Retinal pigment epithelial cell (primary cell): ENCODE results near the gene PRLH.
"Not testable (repeated sequence)": the region's sequence is repeated elsewhere in the genome, so short reads cannot be mapped to it uniquely, and the experiment has no call there.

ENCODE experiments used
- DNase-seq: peaks from one replicate; pipeline ENCODE4 v3.0.0-alpha.2; 2010; ENCODE audit warnings: low read depth
- H3K4me3 ChIP-seq: 2 replicates; pipeline ENCODE4 v1.5.1; 2011; ENCODE audit warnings: mild to moderate bottlenecking, low read length, control low read depth, moderate library complexity
- TF ChIP-seq, protein P1 (sequence below): conservative IDR thresholded peaks from 2 replicates; pipeline ENCODE4 v1.5.1; 2011; ENCODE audit warnings: low read depth, low read length, control low read depth, inconsistent platforms

The PRLH gene

DNA sequence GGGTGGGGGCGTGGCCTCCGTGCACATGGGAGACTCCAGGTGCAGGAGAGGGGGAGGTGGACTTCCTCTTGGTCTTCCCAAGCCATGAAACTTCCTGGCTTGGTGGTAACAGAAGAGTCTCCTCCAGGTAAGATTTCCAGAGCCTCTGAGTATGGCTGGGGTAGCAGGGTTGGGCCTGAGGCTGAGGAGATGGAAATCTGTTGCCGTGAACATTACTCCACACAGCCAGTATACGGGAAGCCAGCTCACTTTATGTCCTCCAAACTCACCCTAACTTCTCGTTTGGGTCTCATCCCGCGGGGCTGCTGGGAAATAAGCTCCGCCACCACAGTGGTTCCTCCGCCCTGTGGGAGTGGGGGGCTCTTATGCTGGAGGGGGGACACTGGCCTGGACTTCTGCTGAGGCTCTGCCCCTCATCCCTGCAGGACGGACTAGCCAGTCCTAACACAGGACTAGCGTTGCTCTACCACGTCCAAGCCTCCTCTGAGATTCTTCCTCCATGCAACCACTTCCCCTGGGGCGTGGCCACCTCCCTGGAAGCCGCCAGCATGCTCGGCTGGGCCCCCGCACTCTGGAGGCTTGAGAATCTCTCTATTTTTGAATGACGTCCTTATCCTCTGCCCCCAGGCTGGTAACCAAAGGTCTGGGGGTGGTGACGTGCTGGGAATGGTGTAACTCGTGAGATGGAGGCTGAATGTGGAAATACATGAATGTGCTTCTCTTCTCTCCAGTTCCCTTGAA lies 24.9 kb downstream of the PRLH start:
- no peak overlapping the region for H3K4me3 ChIP-seq
- TF ChIP-seq, protein P1, sequence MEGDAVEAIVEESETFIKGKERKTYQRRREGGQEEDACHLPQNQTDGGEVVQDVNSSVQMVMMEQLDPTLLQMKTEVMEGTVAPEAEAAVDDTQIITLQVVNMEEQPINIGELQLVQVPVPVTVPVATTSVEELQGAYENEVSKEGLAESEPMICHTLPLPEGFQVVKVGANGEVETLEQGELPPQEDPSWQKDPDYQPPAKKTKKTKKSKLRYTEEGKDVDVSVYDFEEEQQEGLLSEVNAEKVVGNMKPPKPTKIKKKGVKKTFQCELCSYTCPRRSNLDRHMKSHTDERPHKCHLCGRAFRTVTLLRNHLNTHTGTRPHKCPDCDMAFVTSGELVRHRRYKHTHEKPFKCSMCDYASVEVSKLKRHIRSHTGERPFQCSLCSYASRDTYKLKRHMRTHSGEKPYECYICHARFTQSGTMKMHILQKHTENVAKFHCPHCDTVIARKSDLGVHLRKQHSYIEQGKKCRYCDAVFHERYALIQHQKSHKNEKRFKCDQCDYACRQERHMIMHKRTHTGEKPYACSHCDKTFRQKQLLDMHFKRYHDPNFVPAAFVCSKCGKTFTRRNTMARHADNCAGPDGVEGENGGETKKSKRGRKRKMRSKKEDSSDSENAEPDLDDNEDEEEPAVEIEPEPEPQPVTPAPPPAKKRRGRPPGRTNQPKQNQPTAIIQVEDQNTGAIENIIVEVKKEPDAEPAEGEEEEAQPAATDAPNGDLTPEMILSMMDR = no peak
- no peak for DNase-seq

DNA sequence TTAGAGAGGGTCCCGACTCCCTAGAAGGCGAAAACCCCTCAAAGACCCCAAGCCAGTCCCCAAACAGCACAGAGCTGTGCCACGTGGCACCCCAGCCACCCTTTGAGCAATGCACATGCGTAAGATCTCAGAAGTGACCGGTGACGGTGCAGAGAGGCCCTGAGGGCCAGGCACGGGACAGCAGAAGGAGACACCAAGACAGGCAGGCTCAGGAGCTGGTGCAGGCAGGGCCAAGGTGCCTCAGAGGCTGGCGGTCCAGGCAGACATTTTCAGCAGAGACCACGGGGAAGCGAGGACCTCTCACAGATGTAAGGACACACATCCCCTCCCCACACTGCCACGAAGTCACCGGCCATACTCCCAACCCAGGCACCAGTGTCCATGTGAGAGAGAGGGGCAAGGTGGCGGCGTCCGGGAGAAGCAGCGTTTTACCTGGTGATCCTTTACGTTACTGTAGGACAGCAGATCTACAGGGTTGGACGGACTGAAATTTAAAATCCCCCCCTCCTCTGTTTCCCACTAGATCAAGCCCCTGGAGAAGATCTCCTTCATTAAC lies 26.1 kb downstream of the PRLH start:
- H3K4me3 ChIP-seq = no peak overlapping the region

DNA sequence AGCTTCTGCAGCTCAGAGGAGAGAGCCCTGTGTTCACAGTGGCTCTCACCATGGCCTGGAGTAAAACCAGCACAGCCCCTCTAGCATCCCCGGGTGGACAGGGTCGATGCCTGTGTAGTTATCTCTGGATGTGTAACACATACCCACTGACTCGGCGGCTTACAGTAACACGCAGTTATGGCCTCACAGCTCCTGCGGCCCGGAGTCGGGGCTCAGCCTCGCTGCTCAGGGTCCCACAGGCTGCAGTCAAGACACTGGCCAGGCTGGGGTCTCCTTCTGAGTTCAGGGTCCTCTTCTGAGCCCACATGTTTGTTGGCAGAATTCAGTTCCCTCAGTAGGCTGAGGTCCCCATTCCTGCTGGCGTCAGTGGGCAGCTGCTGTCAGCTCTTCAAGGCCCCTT lies 26.7 kb downstream of the PRLH start:
- TF ChIP-seq, protein P1 = no peak
- no peak overlapping the region for H3K4me3 ChIP-seq

More for the DNA sequence above, 26.1 kb downstream of the PRLH start:
- TF ChIP-seq, protein P1 = no peak
- DNase-seq = no peak

DNA sequence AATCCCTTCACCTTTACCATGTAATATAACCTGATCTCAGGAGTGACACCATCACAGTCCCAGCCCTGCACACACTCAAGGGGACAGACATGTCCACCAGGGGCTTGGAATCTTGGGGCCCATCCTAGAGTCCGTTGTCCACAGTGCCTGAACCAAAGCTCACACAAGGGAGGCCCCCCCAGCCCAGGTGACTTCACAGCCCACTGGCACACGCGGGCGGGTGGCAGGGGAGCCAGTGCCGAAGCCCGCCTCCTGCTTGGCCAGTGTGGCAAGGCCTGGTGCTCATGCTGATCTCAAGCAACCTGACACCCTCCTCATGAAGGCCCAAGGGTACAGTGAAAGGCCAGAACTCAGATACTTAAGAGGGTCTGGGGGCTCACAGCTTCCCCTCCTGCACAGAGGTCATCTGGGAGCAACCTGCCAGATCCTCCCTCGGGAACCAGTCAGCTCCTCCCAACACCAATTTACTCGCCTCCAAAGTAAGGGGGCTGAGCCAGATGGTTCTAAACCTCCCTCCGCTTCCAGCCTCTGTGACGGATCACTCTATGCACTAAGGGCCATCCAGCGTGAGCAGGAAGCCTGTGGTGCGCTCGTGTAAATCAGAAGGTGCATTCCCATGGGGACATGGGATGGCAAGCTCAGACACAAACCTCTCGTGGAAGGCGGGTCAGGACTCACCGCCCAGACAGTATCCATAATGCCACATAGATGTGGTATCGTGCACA lies 27.4 kb downstream of the PRLH start:
- no peak for DNase-seq
- no peak overlapping the region for H3K4me3 ChIP-seq
- TF ChIP-seq, protein P1 = no peak

More for the DNA sequence above, 26.7 kb downstream of the PRLH start:
- DNase-seq = no peak

DNA sequence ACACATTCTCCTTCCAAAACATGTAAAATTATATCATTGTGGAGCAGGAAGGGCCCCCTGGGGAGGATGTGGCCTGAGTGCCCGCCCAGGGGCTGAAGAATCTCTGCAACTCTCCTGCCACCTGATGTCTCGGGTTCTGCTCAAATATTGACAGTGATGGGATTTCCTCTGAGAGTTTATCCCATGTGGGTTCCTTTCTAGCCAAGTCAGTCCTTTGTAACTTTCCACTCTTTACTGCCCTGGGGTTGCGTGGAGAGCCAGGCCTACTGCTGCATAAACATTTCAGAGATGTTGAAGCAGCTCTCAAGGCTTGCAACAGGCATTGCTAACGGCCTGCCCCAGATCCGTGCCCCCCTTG lies 28.1 kb downstream of the PRLH start:
- H3K4me3 ChIP-seq = no peak overlapping the region
- no peak for DNase-seq
- TF ChIP-seq, protein P1 = no peak

DNA sequence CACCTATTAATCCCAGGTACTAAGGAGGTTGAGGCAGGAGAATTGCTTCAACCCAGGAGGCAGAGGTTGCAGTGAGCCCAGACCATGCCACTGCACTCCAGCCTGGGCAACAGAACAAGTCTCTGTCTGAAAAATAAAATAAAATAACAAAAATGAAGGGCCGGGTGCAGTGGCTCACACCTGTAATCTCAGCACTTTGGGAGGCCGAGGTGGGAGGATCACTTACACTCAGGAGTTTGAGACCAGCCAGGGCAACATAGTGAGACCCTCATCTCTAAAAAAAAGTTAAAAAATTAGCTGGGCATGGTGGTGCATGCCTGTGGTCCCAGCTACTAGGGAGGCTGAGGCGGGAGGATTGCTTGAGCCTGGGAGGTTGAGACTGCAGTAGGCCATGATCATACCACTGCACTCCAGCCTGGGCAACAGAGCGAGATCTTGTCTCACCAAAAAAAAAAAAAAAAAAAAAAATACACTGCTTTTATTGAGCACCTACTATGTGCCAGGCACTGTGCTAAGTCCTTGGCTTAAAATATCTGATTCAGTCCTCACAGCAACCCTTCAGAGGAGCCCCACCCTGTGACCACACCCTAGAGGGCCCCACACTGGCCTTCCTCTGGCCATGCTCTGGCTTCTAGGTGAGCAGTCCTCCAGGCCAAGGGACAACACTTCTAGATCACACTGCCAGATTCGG lies 29.6 kb downstream of the PRLH start:
- not testable (repeated sequence) for DNase-seq

DNA sequence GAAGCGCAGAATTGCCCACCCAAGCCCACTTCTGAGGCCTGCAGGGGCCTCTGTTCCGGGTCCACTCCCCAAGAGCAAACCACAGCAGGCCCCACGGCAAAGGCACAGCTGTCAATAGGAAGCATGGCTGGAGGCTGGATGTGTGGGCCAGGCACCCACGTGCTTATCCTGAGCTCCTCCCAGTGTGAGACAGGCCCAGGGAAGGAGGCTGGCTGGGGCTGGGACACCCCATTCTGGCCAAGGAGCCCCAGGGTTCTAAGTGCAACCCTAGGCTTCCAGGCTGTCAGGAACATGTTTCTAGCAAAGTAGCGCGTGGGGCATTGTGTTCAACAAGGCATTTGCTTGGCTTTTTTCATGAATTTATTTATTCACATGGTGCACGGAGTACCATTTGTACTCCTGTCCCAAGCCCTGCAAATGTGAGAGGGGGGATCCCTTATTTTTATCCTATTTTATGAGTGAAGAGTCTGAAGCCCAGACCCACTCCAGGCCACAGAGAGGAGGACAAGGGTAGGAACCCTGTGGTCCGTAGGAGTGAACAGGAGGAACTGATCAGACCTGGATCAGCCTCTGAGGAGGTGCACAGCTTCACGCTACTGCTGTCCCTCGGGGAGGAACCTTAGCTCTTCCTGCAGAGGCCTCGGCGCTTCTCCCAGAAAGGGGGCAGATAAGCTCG lies 30.3 kb downstream of the PRLH start:
- DNase-seq = no peak
- TF ChIP-seq, protein P1 = no peak
- H3K4me3 ChIP-seq = no peak overlapping the region

More for the DNA sequence above, 29.6 kb downstream of the PRLH start:
- H3K4me3 ChIP-seq = not testable (repeated sequence)
